ENCODE results near the gene TOMM20. TPM values are rescaled to one million over a fixed set of nuclear protein-coding genes. Genes with fewer than 3 reads are reported as not detected.

TOMM20 gene
- total RNA-seq, 3 donors from 2014 or later (not counting 1 experiment from before 2014, with no cell fraction given), result 59.5 to 72.3 (median 60.2) TPM

GRCh38 chr1:235076504-235077162 lies 52.0 kb downstream of the TOMM20 start:
- no peak for TF ChIP-seq CTCF (IDR thresholded peaks at IDR 0.05)
- Mint-ChIP-seq H3K9me3 (no peaks in the 10 kb centered on the region), H3K27ac (no peak overlapping the region), H3K4me3 (no peak overlapping the region), H3K27me3 (ENCODE audit: low read depth in 2 of 2) (no peaks in the 10 kb centered on the region), H3K36me3 (no peaks in the 10 kb centered on the region), H3K4me1 (peaks cover 11 to 20% of the 10 kb centered on the region in 2 donors)
- intact Hi-C loops (cut with micrococcal nuclease), result loop anchor here (5.0 kb wide), 2 partner anchors 64 to 319 kb away; no protein-coding TSS in a partner anchor
- WGBS (ENCODE audit: insufficient coverage), result 97% methylated on average over 15 of the region's 16 CpGs
- Histone ChIP-seq H3K36me3 (ENCODE audit: control insufficient read depth, insufficient read depth, low read length) (no peaks in the 10 kb centered on the region), H3K27ac (ENCODE audit: low read length) (no peak overlapping the region), H3K4me3 (ENCODE audit: low read length) (no peak overlapping the region), H3K4me1 (ENCODE audit: control insufficient read depth, insufficient read depth, low read length) (peaks cover 37% of the 10 kb centered on the region), H3K27me3 (ENCODE audit: control insufficient read depth, insufficient read depth, low read length) (no peaks in the 10 kb centered on the region), H3K9me3 (ENCODE audit: control insufficient read depth, insufficient read depth, low read length) (no peaks in the 10 kb centered on the region)
- ATAC-seq (no peak), DNase-seq (no peak)

- intact Hi-C loops (cut with micrococcal nuclease), result loop anchor here (1.0 to 5.0 kb wide), 3 partner anchors 64 to 319 kb away; no protein-coding TSS in a partner anchor
- WGBS (ENCODE audit: insufficient coverage), result 81% methylated on average over 8 of the region's 8 CpGs
- Histone ChIP-seq H3K27ac (ENCODE audit: low read length) (no peak overlapping the region), H3K4me1 (ENCODE audit: control insufficient read depth, insufficient read depth, low read length) (peaks cover 37% of the 10 kb centered on the region), H3K4me3 (ENCODE audit: low read length) (no peak overlapping the region), H3K36me3 (ENCODE audit: control insufficient read depth, insufficient read depth, low read length) (no peaks in the 10 kb centered on the region), H3K27me3 (ENCODE audit: control insufficient read depth, insufficient read depth, low read length) (no peaks in the 10 kb centered on the region), H3K9me3 (ENCODE audit: control insufficient read depth, insufficient read depth, low read length) (no peaks in the 10 kb centered on the region)
- Mint-ChIP-seq H3K4me3 (no peak overlapping the region), H3K9me3 (no peaks in the 10 kb centered on the region), H3K36me3 (no peaks in the 10 kb centered on the region), H3K4me1 (peaks cover 11 to 20% of the 10 kb centered on the region in 2 donors), H3K27me3 (ENCODE audit: low read depth in 2 of 2) (no peaks in the 10 kb centered on the region), H3K27ac (peak overlapping the region; percentile 57 to 65)
- DNase-seq (no peak), ATAC-seq (no peak)
- no peak for TF ChIP-seq CTCF (IDR thresholded peaks at IDR 0.05)
These were observed 52.8 kb downstream of the TOMM20 start for GRCh38 chr1:235075777-235076308.

- H3K27ac Mint-ChIP-seq, result peak overlapping the region; percentile 57 to 65
These were observed 53.4 kb downstream of the TOMM20 start for GRCh38 chr1:235075048-235075776.

More at GRCh38 chr1:235075048-235075776, 53.4 kb downstream of the TOMM20 start:
- Histone ChIP-seq H3K9me3 (ENCODE audit: control insufficient read depth, insufficient read depth, low read length) (no peaks in the 10 kb centered on the region), H3K36me3 (ENCODE audit: control insufficient read depth, insufficient read depth, low read length) (no peaks in the 10 kb centered on the region), H3K27me3 (ENCODE audit: control insufficient read depth, insufficient read depth, low read length) (no peaks in the 10 kb centered on the region), H3K4me1 (ENCODE audit: control insufficient read depth, insufficient read depth, low read length) (peaks cover 37% of the 10 kb centered on the region), H3K27ac (ENCODE audit: low read length) (peak overlapping the region; percentile 22), H3K4me3 (ENCODE audit: low read length) (peak overlapping the region; percentile 3)
- 21% methylated on average over 24 of the region's 25 CpGs for WGBS (ENCODE audit: insufficient coverage)
- Mint-ChIP-seq H3K4me3 (peak overlapping the region; percentile 26), H3K36me3 (no peaks in the 10 kb centered on the region), H3K9me3 (no peaks in the 10 kb centered on the region), H3K27me3 (ENCODE audit: low read depth in 2 of 2) (no peaks in the 10 kb centered on the region), H3K4me1 (peaks cover 11 to 20% of the 10 kb centered on the region in 2 donors)
- DNase-seq (peak; percentile 53 to 58), ATAC-seq (peak; percentile 80 to 92 (median 82))
- no peak for TF ChIP-seq CTCF (IDR thresholded peaks at IDR 0.05)
- intact Hi-C loops (cut with micrococcal nuclease), result loop anchor here (1.0 to 5.0 kb wide), 3 partner anchors 63 to 318 kb away; no protein-coding TSS in a partner anchor
